H1 (cell line): Measurements from ENCODE around the gene PDE9A. TPM values are rescaled to one million over a fixed set of nuclear protein-coding genes. Genes with fewer than 3 reads are reported as not detected.

Source experiments
- CTCF ChIA-PET: fragments of 300-600 bp; sonication (Branson Sonifier 250); formaldehyde crosslinking; loops from one replicate; lab custom pipeline; 2021; ENCODE audit not compliant: partially characterized antibody; lab: Charles Lee
- POLR2A ChIA-PET: fragments of 300-600 bp; sonication (Branson Sonifier 250); formaldehyde crosslinking; loops from one replicate; lab custom pipeline; 2021; ENCODE audit warnings: inconsistent platforms; ENCODE audit not compliant: partially characterized antibody; lab: Charles Lee
- DNase-seq, 2 experiments: peaks; one replicate each; pipeline versions ENCODE4 v3.0.0 to v3.0.0-alpha.2; 2010 to 2022; ENCODE audit warnings: low spot score in 2 of 2, low read depth in 1 of 2, mixed read lengths in 1 of 2
- FAIRE-seq: peaks from 2 replicates; lab custom pipeline; 2011; peaks lifted over from hg19 to GRCh38; lab: Jason Lieb, UNC
- H2AFZ ChIP-seq: 2 replicates; pipeline ENCODE4 v1.8.1; 2012; ENCODE audit warnings: low read length, inconsistent platforms
- H2AK5ac ChIP-seq: 2 replicates; pipeline ENCODE4 v1.6.1; 2013; ENCODE audit warnings: low read depth, low read length
- H2BK120ac ChIP-seq: replicated peaks from 2 replicates; pipeline ENCODE3; 2013; ENCODE audit warnings: low read depth, low read length, inconsistent platforms
- H2BK12ac ChIP-seq: 2 replicates; pipeline ENCODE4 v1.6.1; 2013; ENCODE audit warnings: low read depth, low read length
- H2BK15ac ChIP-seq: 2 replicates; pipeline ENCODE4 v1.6.1; 2013; ENCODE audit warnings: low read length
- H2BK20ac ChIP-seq: 2 replicates; pipeline ENCODE4 v1.6.1; 2013; ENCODE audit warnings: low read length
- H2BK5ac ChIP-seq: 2 replicates; pipeline ENCODE4 v1.6.1; 2013; ENCODE audit warnings: low read depth, low read length
- H3K14ac ChIP-seq: 2 replicates; pipeline ENCODE4 v1.6.1; 2013; ENCODE audit warnings: inconsistent platforms; ENCODE audit not compliant: insufficient read length
- H3K18ac ChIP-seq: 2 replicates; pipeline ENCODE4 v1.6.1; 2013; ENCODE audit warnings: low read length; ENCODE audit errors: extremely low read depth
- H3K23ac ChIP-seq: 2 replicates; pipeline ENCODE4 v1.6.1; 2013; ENCODE audit warnings: inconsistent platforms; ENCODE audit not compliant: insufficient read length
- H3K23me2 ChIP-seq: 2 replicates; pipeline ENCODE4 v1.6.1; 2013; ENCODE audit warnings: low read depth, low read length
- H3K27ac ChIP-seq: 2 replicates; pipeline ENCODE4 v1.6.1; 2011; ENCODE audit warnings: low read depth, low read length, inconsistent platforms
- H3K27me3 ChIP-seq, 4 experiments: replicated peaks in 1 of 4; 1 replicate in 1 of 4; 2 replicates in 3 of 4; pipeline versions ENCODE4 v1.6.1 to v1.8.1; 2011 to 2013; ENCODE audit warnings: low read length in 3 of 4, mild to moderate bottlenecking in 3 of 4, inconsistent platforms in 2 of 4, mixed read lengths in 2 of 4, moderate library complexity in 1 of 4; ENCODE audit not compliant: control insufficient read depth in 3 of 4, insufficient read depth in 3 of 4; ENCODE audit errors: extremely low read depth in 1 of 4
- H3K36me3 ChIP-seq, 4 experiments: 2 replicates each; pipeline versions ENCODE4 v1.6.1 to v1.8.1; 2011 to 2013; ENCODE audit warnings: mild to moderate bottlenecking in 4 of 4, low read length in 3 of 4, moderate library complexity in 2 of 4, control low read depth in 1 of 4, inconsistent platforms in 1 of 4; ENCODE audit not compliant: insufficient read depth in 4 of 4, control insufficient read depth in 2 of 4
- H3K4ac ChIP-seq: replicated peaks from 2 replicates; pipeline ENCODE3; 2013; ENCODE audit warnings: low read length, low read depth, mixed read lengths, inconsistent platforms; ENCODE audit not compliant: insufficient read length
- H3K4me1 ChIP-seq, 4 experiments: replicated peaks in 1 of 4; 1 replicate in 1 of 4; 2 replicates in 3 of 4; pipeline versions ENCODE4 v1.6.1 to v1.8.1; 2011 to 2013; ENCODE audit warnings: low read length in 3 of 4, inconsistent platforms in 2 of 4, mixed read lengths in 1 of 4; ENCODE audit not compliant: insufficient read depth in 4 of 4, control insufficient read depth in 3 of 4
- H3K4me2 ChIP-seq, 2 experiments: 2 replicates each; pipeline versions ENCODE4 v1.6.1 to v1.8.1; 2011 to 2013; ENCODE audit warnings: low read depth in 2 of 2, low read length in 2 of 2, control low read depth in 1 of 2, inconsistent platforms in 1 of 2, mild to moderate bottlenecking in 1 of 2; ENCODE audit not compliant: insufficient read depth in 1 of 2
- H3K4me3 ChIP-seq, 4 experiments: fragments of 200-600, 300-600 bp in 1 of 4; sonication (generic), shearing (Covaris generic), sonication (Bioruptor Twin) in 1 of 4; 2 replicates each; pipeline versions ENCODE4 v1.5.1 to v1.8.1; 2011 to 2016; ENCODE audit warnings: low read length in 4 of 4, low read depth in 3 of 4, control low read depth in 2 of 4, inconsistent platforms in 2 of 4, mild to moderate bottlenecking in 2 of 4, mixed read lengths in 1 of 4, moderate library complexity in 1 of 4; ENCODE audit not compliant: insufficient read depth in 2 of 4; ENCODE audit errors: extremely low read depth in 1 of 4
- H3K56ac ChIP-seq: replicated peaks from 2 replicates; pipeline ENCODE3; 2013; ENCODE audit warnings: low read depth, mild to moderate bottlenecking, mixed read lengths, low read length, inconsistent platforms; ENCODE audit not compliant: insufficient read length
- H3K79me1 ChIP-seq: 2 replicates; pipeline ENCODE4 v1.6.1; 2013; ENCODE audit warnings: low read depth, low read length, control low read depth
- H3K79me2 ChIP-seq, 2 experiments: 2 replicates each; pipeline versions ENCODE4 v1.6.1 to v1.8.1; 2012 to 2013; ENCODE audit warnings: low read length in 2 of 2, mild to moderate bottlenecking in 2 of 2, inconsistent platforms in 1 of 2; ENCODE audit not compliant: insufficient read depth in 2 of 2, control insufficient read depth in 1 of 2
- H3K9ac ChIP-seq, 4 experiments: replicated peaks in 1 of 4; 1 replicate in 1 of 4; 2 replicates in 3 of 4; pipeline versions ENCODE4 v1.6.1 to v1.8.1; 2011 to 2013; ENCODE audit warnings: low read depth in 3 of 4, low read length in 3 of 4, control low read depth in 2 of 4, mild to moderate bottlenecking in 2 of 4, moderate library complexity in 2 of 4, inconsistent platforms in 1 of 4; ENCODE audit errors: extremely low read depth in 1 of 4
- H3K9me3 ChIP-seq, 2 experiments: 2 replicates each; pipeline versions ENCODE4 v1.6.1 to v1.8.1; 2012 to 2013; ENCODE audit warnings: mild to moderate bottlenecking in 2 of 2, moderate library complexity in 2 of 2, control low read depth in 1 of 2, inconsistent platforms in 1 of 2, low read depth in 1 of 2, low read length in 1 of 2, mixed read lengths in 1 of 2; ENCODE audit not compliant: insufficient read depth in 2 of 2
- H4K20me1 ChIP-seq, 2 experiments: replicated peaks in 1 of 2; 2 replicates each; pipeline versions ENCODE3 to v1.8.1; 2011 to 2013; ENCODE audit warnings: inconsistent platforms in 2 of 2, low read length in 2 of 2, mild to moderate bottlenecking in 1 of 2; ENCODE audit not compliant: insufficient read depth in 2 of 2, control insufficient read depth in 1 of 2
- H4K5ac ChIP-seq: 2 replicates; pipeline ENCODE4 v1.6.1; 2013; ENCODE audit warnings: low read length, low read depth, mixed read lengths, inconsistent platforms; ENCODE audit not compliant: insufficient read length
- H4K8ac ChIP-seq: 2 replicates; pipeline ENCODE4 v1.8.0; 2013; ENCODE audit warnings: mild to moderate bottlenecking, moderate library complexity, low read length, inconsistent platforms; ENCODE audit not compliant: insufficient read depth; ENCODE audit errors: extremely low read depth
- H4K91ac ChIP-seq: replicated peaks from 2 replicates; pipeline ENCODE3; 2013; ENCODE audit warnings: low read length, mixed read lengths, inconsistent platforms; ENCODE audit not compliant: insufficient read length
- NRF1 ChIP-seq: IDR thresholded peaks from 2 replicates; pipeline ENCODE4 v1.6.1; 2011; ENCODE audit warnings: mild to moderate bottlenecking, low read depth, low read length, improper control_type of control experiment
- WGBS, 2 experiments: shearing (Covaris generic) in 1 of 2; methylation state at CpG; one replicate each; pipeline versions ENCODE4 v1.1.6 to v1.1.7; 2013 to 2015; ENCODE audit warnings: low lambda C conversion rate in 2 of 2, mixed read lengths in 2 of 2, inconsistent platforms in 1 of 2, low coverage in 1 of 2, missing lambda C conversion rate in 1 of 2; ENCODE audit not compliant: insufficient replicate concordance in 2 of 2, insufficient coverage in 1 of 2, insufficient read length in 1 of 2; ENCODE audit errors: extremely low coverage in 1 of 2, missing lambda C conversion rate in 1 of 2; 5-methylcytosine and 5-hydroxymethylcytosine counted together
- polyA plus RNA-seq, 7 experiments: library from polyadenylated mRNA; depleted of rRNA in 3 of 7; stranded (reverse) in 5 of 7; unstranded in 2 of 7; fragments of >200 nt in 5 of 7; fragments of 200-250 nt in 2 of 7; gene quantifications; 1 replicate in 5 of 7; 2 replicates in 1 of 7; 4 replicates in 1 of 7; pipeline versions ENCODE4 v1.2.1 to v1.2.3, GENCODE V29; 2011 to 2013; ENCODE audit warnings: missing spikeins in 2 of 7, mixed read lengths in 2 of 7
- total RNA-seq: library from RNA; stranded (reverse); fragmentation: NEBNext Ultra II Directional; extraction: Animal tissue kit (Norgen Biotek cat#: 25700); gene quantifications from 2 replicates; pipeline ENCODE4 v1.2.1, GENCODE V29; 2021

Gene PDE9A
- total and polyA plus RNA-seq, 2 of the 8 experiments (the other 6 are each of a cell fraction or from before 2014, with no cell fraction given) = 39.2 to 45.9 TPM

DNA sequence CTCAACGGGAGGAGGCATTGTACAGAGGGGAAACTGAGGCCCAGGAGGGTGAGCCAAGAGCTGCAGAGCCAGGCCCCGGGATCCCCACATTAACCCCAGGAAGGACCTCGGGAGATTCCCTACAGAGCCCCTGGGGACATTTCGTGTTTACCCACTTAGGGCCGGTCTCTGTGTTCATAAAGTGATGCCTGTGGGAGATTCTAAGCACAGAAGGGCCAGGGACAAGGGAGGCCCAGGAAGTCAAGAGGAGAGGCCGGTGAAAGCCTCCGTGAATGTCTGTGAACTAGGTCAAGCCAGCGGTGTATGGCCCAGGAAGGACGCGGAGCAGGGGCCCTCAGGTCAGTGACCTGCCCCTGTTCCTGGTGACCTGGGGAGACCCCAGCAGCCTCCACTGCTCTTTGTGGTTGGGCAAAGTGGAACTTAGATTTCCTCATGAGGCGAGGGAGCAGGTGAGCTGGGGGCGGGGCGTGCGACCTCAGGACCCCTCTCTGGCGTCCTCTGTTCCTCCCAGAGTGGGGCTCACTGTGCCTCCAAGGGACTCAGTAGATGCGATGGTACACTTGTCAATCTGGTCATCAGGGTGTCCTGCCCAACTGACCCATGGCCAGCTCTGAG, 34.9 kb downstream of the PDE9A start:
- Histone ChIP-seq H4K8ac (no peak overlapping the region), H3K23ac (no peak overlapping the region), H2BK12ac (no peak overlapping the region), H3K79me1 (no peaks in the 10 kb centered on the region; the same call in 1 of the 2 replicates), H3K9ac (no peak overlapping the region), H3K79me2 (no peaks in the 10 kb centered on the region), H4K5ac (no peak overlapping the region), H3K27me3 (no peaks in the 10 kb centered on the region), H3K36me3 (peaks cover 3 to 32% (median 18%) of the 10 kb centered on the region in 4 experiments; a peak in 7 of 8 replicates), H3K23me2 (peaks cover 8% of the 10 kb centered on the region; the same call in 1 of the 2 replicates), H4K91ac (no peak overlapping the region), H3K56ac (no peak overlapping the region), H2BK15ac (no peak overlapping the region), H2AFZ (no peak overlapping the region), H3K27ac (no peak overlapping the region), H2AK5ac (no peak overlapping the region), H3K4ac (no peak overlapping the region), H3K4me1 (peaks cover 0 to 2% (median 0%) of the 10 kb centered on the region in 4 experiments; a peak in 1 of 7 replicates), H3K14ac (no peak overlapping the region), H4K20me1 (peaks cover 5 to 15% of the 10 kb centered on the region in 2 experiments), H3K9me3 (no peaks in the 10 kb centered on the region), H2BK20ac (no peak overlapping the region), H2BK120ac (no peak overlapping the region), H3K18ac (no peak overlapping the region), H3K4me3 (no peak overlapping the region), H3K4me2 (no peak overlapping the region), H2BK5ac (no peak overlapping the region)
- WGBS, 2 experiments = 91% methylated on average over 16 of the region's 16 CpGs; no CpG with 5 or more reads in 1 of the 2 experiments
- FAIRE-seq (no peak), DNase-seq (no peak)
- CTCF ChIA-PET = interaction anchor here (0.5 to 2.7 kb wide), 7 partner anchors 11 to 510 kb away, joined by 3 to 10 read pairs (median 3); no protein-coding TSS in a partner anchor
- POLR2A ChIA-PET = interaction anchor here (1.6 kb wide), 1 partner anchor 16 kb away, joined by 4 read pairs; no protein-coding TSS in a partner anchor
- TF ChIP-seq NRF1 = no peak
